Measurements from ENCODE around the gene RFC5.
"Not testable (repeated sequence)": the region's sequence is repeated elsewhere in the genome, so short reads cannot be mapped to it uniquely, and the experiment has no call there.

RFC5 gene

GRCh38 chr12:118017926-118018325 lies 1.4 kb downstream of the RFC5 start:
- no peak for DNase-seq

GRCh38 chr12:118020036-118020435 lies 3.5 kb downstream of the RFC5 start:
- no peak for DNase-seq

- DNase-seq: not testable (repeated sequence)
These were observed 5.7 kb downstream of the RFC5 start for GRCh38 chr12:118022097-118022727.

- DNase-seq: no peak
These were observed 6.2 kb downstream of the RFC5 start for GRCh38 chr12:118022728-118023109.

DNA sequence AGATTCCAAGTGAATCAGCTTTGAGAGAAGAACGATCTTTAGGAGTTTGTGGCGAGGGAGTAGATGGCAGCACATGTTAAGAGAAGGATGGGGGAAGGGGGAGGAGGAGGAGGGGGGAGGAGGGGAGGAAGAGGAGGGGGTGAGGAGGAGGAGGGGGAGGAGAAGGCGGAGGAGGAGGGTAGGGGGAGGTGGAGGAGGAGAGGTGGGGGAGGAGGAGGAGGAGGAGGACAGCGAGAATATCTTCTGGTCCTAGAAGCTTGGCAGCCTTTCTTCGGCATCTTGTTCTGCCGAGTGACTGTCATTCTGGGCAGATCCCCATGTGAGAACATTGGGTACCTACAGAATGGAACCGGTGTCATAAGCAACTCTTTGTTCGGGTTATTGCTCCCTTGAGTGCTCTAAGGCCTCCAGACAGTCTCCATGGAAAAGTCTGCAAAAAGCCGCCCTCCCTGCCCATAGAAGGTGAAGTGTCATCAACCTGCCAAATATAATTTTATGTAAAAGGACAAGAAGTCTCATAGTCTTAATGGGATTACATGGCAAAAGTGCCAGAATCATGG lies 6.9 kb downstream of the RFC5 start:
- no peak for DNase-seq

GRCh38 chr12:118025168-118025567 lies 8.7 kb downstream of the RFC5 start:
- DNase-seq: no peak

DNA sequence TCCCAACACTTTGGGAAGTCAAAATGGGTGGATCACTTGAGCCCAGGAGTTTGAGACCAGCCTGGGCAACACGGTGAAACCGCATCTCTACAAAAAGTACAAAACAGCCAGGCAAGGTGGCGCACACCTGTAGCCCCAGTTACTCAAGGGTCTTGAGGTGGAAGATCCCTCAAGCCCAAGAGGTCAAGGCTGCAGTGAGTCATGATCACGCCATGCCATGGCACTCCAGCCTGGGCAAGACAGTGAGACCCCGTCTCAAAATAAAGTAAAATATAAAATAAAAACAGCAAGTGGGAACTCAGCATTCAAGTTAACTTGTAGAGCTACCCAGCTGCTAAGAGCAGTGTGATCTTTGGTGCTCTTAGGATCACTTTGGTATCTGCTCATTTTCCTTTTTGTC lies 12.7 kb downstream of the RFC5 start:
- no peak for DNase-seq

GRCh38 chr12:118032188-118032587 lies 15.7 kb downstream of the RFC5 start:
- no peak for DNase-seq

DNA sequence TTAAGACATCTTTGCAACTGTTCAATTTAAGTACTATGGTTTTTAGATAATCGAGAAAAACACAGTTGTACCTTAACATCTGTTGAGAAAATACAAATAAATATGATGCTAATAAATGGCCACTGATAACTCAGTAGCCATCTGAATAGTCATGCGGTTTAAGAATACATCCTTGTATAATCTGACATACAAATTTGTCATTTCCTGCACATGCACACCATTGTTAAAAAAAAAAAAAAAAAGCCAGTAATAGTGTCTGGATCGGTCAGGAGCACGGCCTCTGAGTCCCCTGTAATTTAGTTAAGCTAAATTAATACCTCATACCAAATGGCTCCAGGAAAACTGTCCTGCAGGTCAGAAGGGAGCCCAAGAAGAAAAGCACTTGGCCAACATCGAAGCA lies 16.8 kb downstream of the RFC5 start:
- DNase-seq: no peak

GRCh38 chr12:118033902-118034301 lies 17.4 kb downstream of the RFC5 start:
- no peak for DNase-seq

DNA sequence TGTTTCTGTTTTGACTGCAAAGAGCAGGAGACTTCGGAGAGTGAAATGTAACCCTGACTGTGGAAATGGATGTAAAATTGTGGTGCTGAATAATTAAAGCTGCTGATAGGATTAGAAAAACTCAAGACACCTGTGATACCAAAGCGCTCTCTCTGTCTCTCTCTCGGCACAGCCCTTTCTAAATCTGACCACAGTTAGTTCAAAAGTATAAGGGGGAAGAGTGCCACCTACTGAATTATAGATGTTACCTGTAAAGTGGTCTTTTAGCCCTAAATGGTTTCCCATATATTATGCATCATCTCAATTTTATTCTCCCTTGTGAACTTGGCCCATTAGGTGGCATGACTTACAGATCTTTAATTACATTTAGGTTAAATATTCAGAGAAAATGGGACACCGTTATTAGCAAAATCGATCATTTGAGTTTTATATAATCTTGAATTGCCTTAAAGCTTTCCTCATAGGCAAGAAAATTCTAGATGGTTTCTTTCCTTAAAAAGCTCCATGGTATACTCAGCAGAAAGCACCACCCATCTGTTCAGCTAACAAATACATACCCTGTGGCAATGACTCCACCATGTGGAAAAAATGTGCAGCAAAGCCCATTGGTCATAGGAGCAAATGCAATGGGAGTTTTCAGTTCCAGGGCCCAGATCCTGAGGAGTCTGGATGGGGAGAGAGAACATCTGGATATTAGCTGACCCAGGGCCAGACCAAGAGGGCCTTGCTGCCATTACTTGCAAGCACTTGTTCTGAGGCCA lies 18.1 kb downstream of the RFC5 start:
- no peak for DNase-seq

- no peak for DNase-seq
These were observed 18.9 kb downstream of the RFC5 start for GRCh38 chr12:118035190-118036041.

- no peak for DNase-seq
These were observed 20.3 kb downstream of the RFC5 start for GRCh38 chr12:118036672-118037411.

GRCh38 chr12:118038137-118038536 lies 21.6 kb downstream of the RFC5 start:
- DNase-seq: no peak

- no peak for DNase-seq
These were observed 25.6 kb downstream of the RFC5 start for GRCh38 chr12:118042091-118042490.

- DNase-seq: no peak
These were observed 27.6 kb downstream of the RFC5 start for GRCh38 chr12:118044075-118044474.

GRCh38 chr12:118044577-118044976 lies 28.1 kb downstream of the RFC5 start:
- DNase-seq: no peak

- no peak for DNase-seq
These were observed 29.9 kb downstream of the RFC5 start for GRCh38 chr12:118046430-118046829.

- no peak for DNase-seq
These were observed 34.7 kb downstream of the RFC5 start for GRCh38 chr12:118050972-118051910.

DNA sequence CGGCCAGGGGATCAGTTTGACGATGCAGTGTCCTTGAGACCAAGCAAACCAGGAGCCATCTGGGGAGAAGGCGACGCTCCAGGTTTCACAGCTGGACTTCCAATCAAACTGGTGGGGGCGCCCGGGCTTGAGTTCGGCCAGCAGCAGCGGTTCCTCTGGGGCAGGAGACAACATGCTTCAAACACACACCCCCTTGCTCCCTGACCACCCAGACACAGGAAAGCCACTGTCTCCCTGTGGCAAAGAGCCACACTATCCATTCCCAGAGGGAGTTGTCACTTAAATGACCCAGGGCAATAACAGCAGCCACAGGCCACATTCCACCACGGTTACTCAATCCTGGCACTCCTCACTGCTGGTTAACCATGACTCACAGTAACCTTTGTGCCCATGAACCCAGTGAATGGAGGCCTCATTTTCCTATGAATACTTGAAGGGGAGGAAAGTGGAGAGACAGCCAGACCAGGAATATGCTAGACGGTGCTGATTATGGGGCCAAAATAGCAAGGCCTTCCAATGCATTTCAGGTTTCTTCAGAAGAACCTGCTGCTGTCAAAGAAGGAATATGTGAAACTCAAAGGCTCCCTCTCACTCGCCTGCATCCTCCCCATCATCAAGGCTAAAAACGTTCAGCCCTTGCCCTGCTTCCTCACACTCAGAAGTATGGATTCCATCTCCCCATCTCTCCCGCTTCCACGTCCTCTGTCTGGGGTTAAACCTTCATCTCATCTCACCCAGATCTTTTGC lies 36.0 kb downstream of the RFC5 start:
- no peak for DNase-seq
